Panc1 (cell line): Measurements from ENCODE around the gene DPYSL5.

Experiments used
- POLR2AphosphoS5 ChIP-seq: IDR thresholded peaks from 2 replicates; pipeline ENCODE4 v1.6.1; 2012; ENCODE audit warnings: mild to moderate bottlenecking, low read depth, low read length, moderate library complexity
- SIN3A ChIP-seq: IDR thresholded peaks from 2 replicates; pipeline ENCODE4 v1.6.1; 2012; ENCODE audit warnings: low read depth, mild to moderate bottlenecking, low read length, moderate library complexity, borderline replicate concordance; ENCODE audit not compliant: insufficient read depth
- TF ChIP-seq, protein P1 (sequence below): fragments of 450-650 bp; IDR thresholded peaks from 2 replicates; pipeline ENCODE4 v1.5.1; 2017; ENCODE audit warnings: mild to moderate bottlenecking

DNA sequence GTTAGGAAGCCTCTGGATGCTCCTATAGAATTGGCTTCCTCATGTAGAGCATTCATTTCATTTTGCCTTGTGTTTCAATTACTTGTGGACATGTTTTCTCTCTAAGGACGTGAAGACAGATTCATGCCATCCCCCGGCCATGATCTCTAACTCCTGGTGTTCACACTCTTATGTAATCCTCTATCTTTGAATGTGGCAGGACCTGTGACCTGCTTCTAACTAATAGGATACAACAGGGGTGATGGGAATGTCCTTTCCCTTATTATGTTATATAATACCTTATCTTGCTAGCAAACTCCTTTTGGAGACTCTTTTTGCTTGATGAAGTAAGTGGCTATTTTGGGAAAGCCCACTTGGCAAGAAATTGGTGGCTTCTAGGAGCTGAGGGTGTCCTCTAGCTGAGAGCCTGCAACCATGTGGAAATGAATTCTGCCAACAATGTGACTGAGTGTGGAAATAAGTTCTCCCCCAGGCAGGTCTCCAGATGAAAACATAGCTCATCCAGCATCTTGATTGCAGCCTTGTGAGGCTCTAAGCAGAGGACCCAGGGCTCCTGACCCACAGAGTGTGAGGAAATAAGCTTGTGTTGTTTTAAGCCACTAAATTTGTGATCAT is 13.8 kb downstream of the DPYSL5 start:
- TF ChIP-seq POLR2AphosphoS5 (no peak), SIN3A (no peak)
- TF ChIP-seq, protein P1, sequence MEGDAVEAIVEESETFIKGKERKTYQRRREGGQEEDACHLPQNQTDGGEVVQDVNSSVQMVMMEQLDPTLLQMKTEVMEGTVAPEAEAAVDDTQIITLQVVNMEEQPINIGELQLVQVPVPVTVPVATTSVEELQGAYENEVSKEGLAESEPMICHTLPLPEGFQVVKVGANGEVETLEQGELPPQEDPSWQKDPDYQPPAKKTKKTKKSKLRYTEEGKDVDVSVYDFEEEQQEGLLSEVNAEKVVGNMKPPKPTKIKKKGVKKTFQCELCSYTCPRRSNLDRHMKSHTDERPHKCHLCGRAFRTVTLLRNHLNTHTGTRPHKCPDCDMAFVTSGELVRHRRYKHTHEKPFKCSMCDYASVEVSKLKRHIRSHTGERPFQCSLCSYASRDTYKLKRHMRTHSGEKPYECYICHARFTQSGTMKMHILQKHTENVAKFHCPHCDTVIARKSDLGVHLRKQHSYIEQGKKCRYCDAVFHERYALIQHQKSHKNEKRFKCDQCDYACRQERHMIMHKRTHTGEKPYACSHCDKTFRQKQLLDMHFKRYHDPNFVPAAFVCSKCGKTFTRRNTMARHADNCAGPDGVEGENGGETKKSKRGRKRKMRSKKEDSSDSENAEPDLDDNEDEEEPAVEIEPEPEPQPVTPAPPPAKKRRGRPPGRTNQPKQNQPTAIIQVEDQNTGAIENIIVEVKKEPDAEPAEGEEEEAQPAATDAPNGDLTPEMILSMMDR: no peak
